Uterus (tissue), 2 donors: ENCODE results near the gene SEC61G.

Experiments
- POLR2A ChIP-seq, 2 donors: fragments of 450-650 bp; IDR thresholded peaks; one replicate each; pipeline ENCODE4 v1.6.1; 2016; ENCODE audit warnings: antibody characterized with exemption in 2 of 2, mild to moderate bottlenecking in 1 of 2, moderate library complexity in 1 of 2
- TF ChIP-seq, protein P1 (sequence below), 4 experiments: fragments of 200-600 bp in 2 of 4; fragments of 450-650 bp in 2 of 4; sonication (generic) in 2 of 4; IDR thresholded peaks; one replicate each; pipeline ENCODE4 v1.5.1; 2016 to 2019; ENCODE audit warnings: antibody characterized with exemption in 4 of 4, mild to moderate bottlenecking in 2 of 4, moderate library complexity in 1 of 4

DNA sequence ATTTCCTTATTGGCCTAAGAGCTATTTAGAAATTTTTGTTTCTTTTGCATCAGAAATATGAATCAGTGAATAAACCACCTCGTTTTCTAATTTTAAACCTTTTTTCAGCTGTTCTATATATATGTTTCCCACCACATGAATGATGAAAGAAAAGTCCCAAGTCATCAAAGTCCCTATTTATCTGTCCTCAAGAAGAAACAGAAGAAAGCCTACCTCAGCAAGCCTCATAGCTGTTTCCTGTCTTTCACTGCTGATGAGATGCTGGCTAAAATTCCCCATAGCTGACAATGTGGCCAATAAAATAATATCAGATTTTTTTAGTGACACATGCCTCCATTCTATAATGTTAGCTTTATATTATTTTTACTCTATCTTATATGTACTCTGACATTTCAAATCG, 54.2 kb downstream of the SEC61G start:
- TF ChIP-seq, protein P1, sequence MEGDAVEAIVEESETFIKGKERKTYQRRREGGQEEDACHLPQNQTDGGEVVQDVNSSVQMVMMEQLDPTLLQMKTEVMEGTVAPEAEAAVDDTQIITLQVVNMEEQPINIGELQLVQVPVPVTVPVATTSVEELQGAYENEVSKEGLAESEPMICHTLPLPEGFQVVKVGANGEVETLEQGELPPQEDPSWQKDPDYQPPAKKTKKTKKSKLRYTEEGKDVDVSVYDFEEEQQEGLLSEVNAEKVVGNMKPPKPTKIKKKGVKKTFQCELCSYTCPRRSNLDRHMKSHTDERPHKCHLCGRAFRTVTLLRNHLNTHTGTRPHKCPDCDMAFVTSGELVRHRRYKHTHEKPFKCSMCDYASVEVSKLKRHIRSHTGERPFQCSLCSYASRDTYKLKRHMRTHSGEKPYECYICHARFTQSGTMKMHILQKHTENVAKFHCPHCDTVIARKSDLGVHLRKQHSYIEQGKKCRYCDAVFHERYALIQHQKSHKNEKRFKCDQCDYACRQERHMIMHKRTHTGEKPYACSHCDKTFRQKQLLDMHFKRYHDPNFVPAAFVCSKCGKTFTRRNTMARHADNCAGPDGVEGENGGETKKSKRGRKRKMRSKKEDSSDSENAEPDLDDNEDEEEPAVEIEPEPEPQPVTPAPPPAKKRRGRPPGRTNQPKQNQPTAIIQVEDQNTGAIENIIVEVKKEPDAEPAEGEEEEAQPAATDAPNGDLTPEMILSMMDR (IDR thresholded peaks at IDR 0.05): no peak
- no peak for TF ChIP-seq POLR2A (IDR thresholded peaks at IDR 0.05)
